ENCODE data around the gene TRIM17. TPM values are rescaled to one million over a fixed set of nuclear protein-coding genes. Genes with fewer than 3 reads are reported as not detected.

The TRIM17 gene
- total RNA-seq, 1 donor from 2014 or later = 22.6 TPM

DNA sequence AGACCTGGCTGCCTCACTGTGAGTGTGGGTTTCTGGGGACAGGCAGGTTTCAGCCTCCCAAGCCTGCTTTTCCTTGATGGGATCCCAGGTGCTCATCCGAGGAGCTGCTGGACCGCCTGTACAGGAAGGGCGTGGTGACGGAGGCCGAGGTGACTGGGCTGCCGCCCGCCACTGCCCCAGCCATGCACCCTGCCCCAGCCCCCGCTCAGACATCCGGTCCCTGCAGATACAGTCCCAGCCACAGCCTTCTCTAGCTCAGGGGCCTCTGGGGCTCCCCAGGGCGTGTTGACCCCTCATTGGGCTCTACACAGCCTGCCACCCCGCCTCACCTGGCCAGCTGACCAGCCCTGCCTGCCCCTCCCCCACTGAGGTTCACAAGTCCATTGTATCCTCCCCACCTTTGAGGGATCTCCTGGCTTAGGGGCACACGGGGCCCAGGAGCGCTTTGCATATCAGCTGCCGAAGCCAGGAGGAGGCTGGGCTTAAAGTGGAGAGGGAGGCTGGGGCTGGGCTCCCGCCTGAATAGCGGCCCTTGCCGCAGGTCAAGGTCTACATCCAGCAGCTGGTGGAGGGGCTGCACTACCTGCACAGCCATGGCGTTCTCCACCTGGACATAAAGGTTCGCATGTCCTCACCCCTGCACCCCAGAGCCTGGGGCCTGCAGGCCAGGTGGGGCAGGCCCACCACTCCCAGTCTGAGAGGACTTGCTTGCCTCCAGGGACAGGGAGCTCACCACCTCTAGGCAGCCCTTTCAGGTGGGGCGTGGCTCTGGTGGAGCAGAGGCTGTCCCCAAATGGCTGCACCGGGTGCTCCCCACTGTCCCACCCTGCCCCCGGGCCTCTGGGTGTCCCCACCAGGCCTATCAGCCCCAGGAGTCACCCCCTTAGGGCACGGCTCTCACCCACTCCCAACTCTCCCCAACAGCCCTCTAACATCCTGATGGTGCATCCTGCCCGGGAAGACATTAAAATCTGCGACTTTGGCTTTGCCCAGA lies 48.6 kb downstream of the TRIM17 start:
- no peak for DNase-seq (ENCODE audit: low spot score)

- no peak for DNase-seq (ENCODE audit: low spot score)
Observed at GRCh38 chr1:228366866-228367741, 49.6 kb downstream of the TRIM17 start.

DNA sequence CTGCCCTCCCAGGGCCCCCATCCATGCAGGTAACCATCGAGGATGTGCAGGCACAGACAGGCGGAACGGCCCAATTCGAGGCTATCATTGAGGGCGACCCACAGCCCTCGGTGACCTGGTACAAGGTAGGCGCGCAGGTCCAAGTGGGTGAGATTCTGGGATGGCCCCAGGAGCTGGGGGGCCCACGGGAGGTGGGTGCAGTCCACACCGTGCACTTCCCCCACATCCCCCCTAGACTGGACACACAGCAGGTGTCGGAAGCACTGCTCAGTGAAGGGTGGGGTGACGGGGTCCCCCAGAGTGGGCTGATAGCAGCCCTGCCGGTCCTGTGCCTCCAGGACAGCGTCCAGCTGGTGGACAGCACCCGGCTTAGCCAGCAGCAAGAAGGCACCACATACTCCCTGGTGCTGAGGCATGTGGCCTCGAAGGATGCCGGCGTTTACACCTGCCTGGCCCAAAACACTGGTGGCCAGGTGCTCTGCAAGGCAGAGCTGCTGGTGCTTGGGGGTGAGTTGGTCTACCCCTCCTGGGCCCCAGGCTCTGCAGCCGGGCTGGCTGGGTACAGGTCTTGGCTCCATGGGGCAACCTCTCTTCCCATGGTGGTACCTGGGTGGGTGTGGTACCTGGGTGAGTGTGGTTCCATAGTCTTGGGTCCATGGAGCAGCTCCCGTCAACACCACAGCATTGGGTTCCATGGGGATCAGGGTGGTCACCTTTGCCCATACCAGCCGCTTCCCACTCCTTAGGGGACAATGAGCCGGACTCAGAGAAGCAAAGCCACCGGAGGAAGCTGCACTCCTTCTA lies 50.4 kb downstream of the TRIM17 start:
- DNase-seq (ENCODE audit: low spot score) = no peak

DNA sequence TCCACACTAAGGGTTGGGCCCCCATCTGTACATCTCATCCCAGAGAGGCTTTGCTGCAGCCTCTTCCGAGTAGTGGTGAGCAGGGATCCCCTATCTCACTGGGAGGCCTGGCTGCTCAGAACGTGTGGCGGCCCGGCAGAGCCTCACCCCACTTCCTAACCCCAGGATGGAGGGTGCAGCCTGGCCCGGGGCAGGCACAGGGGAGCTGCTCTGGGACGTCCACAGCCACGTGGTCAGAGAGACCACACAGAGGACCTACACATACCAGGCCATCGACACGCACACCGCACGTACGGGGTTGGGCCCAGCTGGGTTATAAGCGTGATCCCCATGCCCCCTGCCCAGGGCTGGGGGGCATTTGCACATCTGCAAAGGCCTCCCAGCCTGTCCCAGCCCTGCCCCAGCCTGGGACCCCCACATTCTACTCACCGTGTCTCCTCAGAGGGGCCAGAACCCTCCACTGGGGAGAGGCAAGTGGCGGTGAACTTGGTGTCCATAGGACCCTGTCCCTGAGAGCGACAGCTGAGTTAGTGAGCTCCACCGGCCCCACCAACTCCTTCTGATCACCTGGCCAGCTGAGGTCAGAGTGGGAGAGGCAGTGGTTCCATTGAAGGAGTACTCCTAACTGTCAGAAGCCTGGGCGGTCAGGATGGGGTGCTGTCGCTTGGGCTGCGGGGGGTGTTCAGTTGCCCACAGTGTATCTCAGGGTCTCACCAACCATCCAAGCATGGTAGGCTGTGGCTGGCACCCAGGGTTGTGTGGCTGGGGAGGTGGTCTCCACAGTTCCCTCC lies 51.2 kb downstream of the TRIM17 start:
- no peak for DNase-seq (ENCODE audit: low spot score)

- DNase-seq (ENCODE audit: low spot score) = no peak
Observed at GRCh38 chr1:228364706-228365213, 51.9 kb downstream of the TRIM17 start.

GRCh38 chr1:228364068-228364705 lies 52.5 kb downstream of the TRIM17 start:
- no peak for DNase-seq (ENCODE audit: low spot score)

GRCh38 chr1:228363686-228364067 lies 53.0 kb downstream of the TRIM17 start:
- DNase-seq (ENCODE audit: low spot score) = no peak

- no peak for DNase-seq (ENCODE audit: low spot score)
Observed at GRCh38 chr1:228362884-228363450, 53.7 kb downstream of the TRIM17 start.

GRCh38 chr1:228362141-228362883 lies 54.3 kb downstream of the TRIM17 start:
- DNase-seq (ENCODE audit: low spot score) = no peak

- no peak for DNase-seq (ENCODE audit: low spot score)
Observed at GRCh38 chr1:228361314-228362140, 55.1 kb downstream of the TRIM17 start.

DNA sequence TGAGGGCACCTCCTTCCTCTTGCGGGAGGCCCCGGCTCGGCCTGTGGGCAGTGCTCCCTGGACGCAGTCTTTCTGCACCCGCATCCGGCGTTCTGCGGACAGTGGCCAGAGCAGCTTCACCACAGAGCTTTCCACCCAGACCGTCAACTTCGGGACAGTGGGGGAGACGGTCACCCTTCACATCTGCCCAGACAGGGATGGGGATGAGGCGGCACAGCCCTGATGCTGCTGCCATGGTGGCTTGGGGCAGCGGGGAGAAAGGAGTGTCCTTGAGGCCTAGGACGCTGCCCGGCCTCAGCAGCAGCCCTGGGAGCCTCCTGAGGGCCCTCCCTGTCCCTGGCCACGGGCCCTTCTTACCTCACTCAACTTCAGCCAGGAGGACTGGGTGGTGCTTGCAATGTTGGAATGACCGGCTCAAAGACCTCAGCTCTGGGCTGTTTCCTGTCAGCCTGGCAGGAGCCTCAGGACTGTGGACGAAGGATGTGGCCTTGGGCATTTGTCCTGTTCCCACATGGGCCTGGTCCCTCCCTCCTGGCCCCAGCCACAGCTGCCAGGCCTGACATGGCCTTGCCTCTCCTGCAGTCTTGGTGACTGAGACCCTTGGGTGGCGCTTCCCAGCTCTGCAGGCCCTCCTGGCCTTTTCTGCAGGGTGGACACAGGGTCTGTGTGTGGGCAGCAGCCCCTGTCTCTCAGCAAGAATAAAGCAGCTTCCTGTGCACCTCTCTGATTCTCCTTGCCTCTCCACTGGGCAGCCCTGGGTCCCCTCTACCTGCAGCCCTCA lies 55.9 kb downstream of the TRIM17 start:
- DNase-seq (ENCODE audit: low spot score) = no peak

GRCh38 chr1:228359613-228360532 lies 56.8 kb downstream of the TRIM17 start:
- DNase-seq (ENCODE audit: low spot score) = no peak

DNA sequence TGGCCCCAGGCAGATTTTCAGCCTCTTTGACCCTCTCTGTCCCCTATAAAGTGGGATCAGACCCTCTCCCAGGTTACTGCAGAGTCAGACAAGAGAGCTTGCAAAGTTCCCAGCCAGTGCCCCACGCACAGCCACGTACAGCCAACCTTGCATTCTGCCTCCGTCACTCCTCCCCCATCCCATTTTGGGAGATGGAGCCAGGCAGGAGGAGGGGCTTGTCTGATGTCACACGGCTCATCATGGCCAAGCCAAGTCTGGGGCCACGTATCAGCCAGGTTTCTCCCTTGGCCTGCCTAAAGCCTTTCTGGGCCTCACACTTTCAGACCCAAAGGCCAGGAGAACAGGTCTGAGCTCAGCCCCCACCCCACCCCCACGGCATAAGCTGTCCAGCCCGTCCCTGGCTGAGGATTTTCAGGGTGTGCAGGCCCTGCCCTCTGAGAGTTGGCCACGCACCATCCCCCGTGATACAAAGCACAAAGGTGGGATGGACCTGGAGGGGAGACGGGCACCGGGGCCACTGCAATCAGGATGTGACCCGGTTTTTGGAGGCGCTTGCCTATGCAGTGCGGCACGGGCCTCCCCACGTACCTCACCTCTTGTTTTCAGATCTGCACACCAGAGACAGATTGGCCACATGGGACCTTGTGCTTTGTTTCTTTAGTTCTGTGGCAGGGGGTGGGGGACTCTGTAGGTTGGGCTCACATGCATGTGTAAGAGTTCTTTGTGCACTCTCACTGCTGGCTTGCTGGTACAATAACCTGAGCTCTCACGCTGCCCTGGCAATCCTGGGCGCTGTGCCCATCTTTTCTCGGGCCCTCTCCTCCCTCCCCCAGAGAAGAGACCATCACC lies 57.7 kb downstream of the TRIM17 start:
- no peak for DNase-seq (ENCODE audit: low spot score)

DNA sequence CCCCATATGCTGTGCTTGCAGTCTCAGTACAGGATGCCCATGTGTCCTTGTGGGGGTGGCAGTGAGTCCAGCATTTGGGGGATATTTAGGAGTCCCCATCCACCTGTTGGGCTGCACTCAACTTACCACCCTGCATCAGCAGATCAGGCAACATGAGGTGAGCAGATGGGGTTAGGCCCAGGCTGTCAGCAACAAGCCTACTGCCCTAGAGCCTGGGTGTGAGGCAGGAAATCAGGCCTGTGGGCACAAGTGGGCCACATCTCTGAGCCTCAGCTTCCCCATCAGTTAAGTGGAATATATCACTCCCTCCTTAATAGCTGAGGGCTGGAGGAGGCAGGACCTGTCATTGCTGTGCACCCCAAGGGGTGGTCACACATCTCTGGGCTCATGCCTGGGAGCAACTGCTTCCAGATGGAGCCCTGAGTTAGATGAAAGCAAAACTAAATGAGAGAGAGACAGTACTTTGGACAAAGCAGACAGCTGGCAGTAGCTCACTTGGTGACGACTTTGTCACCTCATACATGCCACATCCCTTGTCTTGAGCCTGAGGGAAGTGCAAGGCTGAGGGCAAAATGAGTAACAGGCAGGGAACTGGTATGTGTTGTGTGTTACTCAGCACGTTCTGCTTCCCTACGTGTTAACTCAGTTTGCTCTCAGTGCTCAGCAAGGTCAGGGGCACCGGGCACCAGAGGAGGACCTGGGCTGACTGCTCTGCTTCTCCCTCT lies 58.5 kb downstream of the TRIM17 start:
- DNase-seq (ENCODE audit: low spot score) = no peak
